Small intestine (tissue), 7 donors: ENCODE measurements around the gene SUN3. TPM values are rescaled to one million over a fixed set of nuclear protein-coding genes. Genes with fewer than 3 reads are reported as not detected.
"Not testable (repeated sequence)": the region's sequence is repeated elsewhere in the genome, so short reads cannot be mapped to it uniquely, and the experiment has no call there.

Source experiments
- DNase-seq, 2 donors: peaks; one replicate each; pipeline versions ENCODE4 v3.0.0 to v3.0.0-alpha.2; 2013
- FAIRE-seq: peaks from 2 replicates; lab custom pipeline; 2012; peaks lifted over from hg19 to GRCh38; lab: Jason Lieb, UNC
- H3K27ac ChIP-seq, 3 donors: one replicate each; pipeline ENCODE4 v1.5.1; 2013; ENCODE audit warnings: low read length in 2 of 3, mild to moderate bottlenecking in 2 of 3, control low read depth in 1 of 3, inconsistent platforms in 1 of 3, low read depth in 1 of 3, moderate library complexity in 1 of 3
- H3K27me3 ChIP-seq, 3 donors: one replicate each; pipeline ENCODE4 v1.6.1; 2013; ENCODE audit warnings: low read length in 3 of 3, inconsistent platforms in 1 of 3; ENCODE audit not compliant: control insufficient read depth in 3 of 3, insufficient read depth in 3 of 3
- H3K36me3 ChIP-seq, 3 donors: one replicate each; pipeline ENCODE4 v1.6.1; 2013; ENCODE audit warnings: low read length in 3 of 3, inconsistent platforms in 1 of 3, low read depth in 1 of 3, mild to moderate bottlenecking in 1 of 3, moderate library complexity in 1 of 3; ENCODE audit not compliant: control insufficient read depth in 3 of 3, insufficient read depth in 2 of 3
- H3K4me1 ChIP-seq, 3 donors: one replicate each; pipeline ENCODE4 v1.6.1; 2013; ENCODE audit warnings: low read length in 2 of 3, inconsistent platforms in 1 of 3, low read depth in 1 of 3, mild to moderate bottlenecking in 1 of 3, moderate library complexity in 1 of 3; ENCODE audit not compliant: control insufficient read depth in 3 of 3, insufficient read depth in 2 of 3
- H3K4me3 ChIP-seq, 3 donors: one replicate each; pipeline ENCODE4 v1.5.1; 2013; ENCODE audit warnings: low read length in 3 of 3, control low read depth in 1 of 3, inconsistent platforms in 1 of 3, low read depth in 1 of 3, mild to moderate bottlenecking in 1 of 3, moderate library complexity in 1 of 3
- H3K9me3 ChIP-seq, 2 donors: one replicate each; pipeline ENCODE4 v1.6.1; 2013; ENCODE audit warnings: low read depth in 1 of 2, low read length in 1 of 2; ENCODE audit not compliant: control insufficient read depth in 2 of 2, insufficient read depth in 1 of 2
- WGBS, 3 donors: extraction: QIAGEN DNeasy Blood & Tissue Kit; methylation state at CpG; one replicate each; pipeline ENCODE4 v1.1.7; 2013; 5-methylcytosine and 5-hydroxymethylcytosine counted together
- polyA plus RNA-seq, 4 donors: library from polyadenylated mRNA; stranded (reverse) in 3 of 4; unstranded in 1 of 4; fragments of 200-250 nt in 3 of 4; fragments of 120-200 nt in 1 of 4; gene quantifications; one replicate each; pipeline versions ENCODE4 v1.2.1 to v1.2.3, GENCODE V29; 2013
- donor health status: healthy with polysubstance abuse.
- donor health status: control.
- donor health status: control.
- donor health status: Bipolar disorder and iron deficiency.
- donor health status: healthy.

SUN3 gene
- polyA plus RNA-seq, 4 donors = not detected

DNA sequence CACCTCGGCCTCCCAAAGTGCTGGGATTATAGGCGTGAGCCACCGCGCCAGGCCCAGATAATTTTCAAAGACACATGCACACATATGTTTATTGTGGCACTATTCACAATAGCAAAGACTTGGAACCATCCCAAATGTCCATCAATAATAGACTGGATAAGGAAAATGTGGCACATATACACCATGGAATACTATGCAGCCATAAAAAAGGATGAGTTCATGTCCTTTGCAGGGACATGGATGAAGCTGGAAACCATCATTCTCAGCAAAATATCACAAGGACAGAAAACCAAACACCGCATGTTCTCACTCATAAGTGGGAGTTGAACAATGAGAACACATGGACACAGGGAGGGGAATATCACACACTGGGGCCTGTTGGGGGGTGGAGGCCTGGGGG lies 48.3 kb downstream of the SUN3 start:
- WGBS, 3 donors = 89 to 96% (median 90%) methylated on average over 4 of the region's 5 CpGs
- H3K27ac ChIP-seq, H3K27me3 ChIP-seq, H3K4me1 ChIP-seq, H3K9me3 ChIP-seq, H3K4me3 ChIP-seq, DNase-seq, FAIRE-seq: not testable (repeated sequence)
- H3K36me3 ChIP-seq = peaks cover 2 to 11% (median 5%) of the 10 kb centered on the region in 3 donors

GRCh38 chr7:47979832-47980181 lies 49.1 kb downstream of the SUN3 start:
- FAIRE-seq (no peak), DNase-seq (no peak)
- H3K4me1 ChIP-seq = peaks cover 0 to 8% (median 6%) of the 10 kb centered on the region in 3 donors
- H3K36me3 ChIP-seq = peaks cover 3 to 18% (median 5%) of the 10 kb centered on the region in 3 donors
- H3K27me3 ChIP-seq = no peaks in the 10 kb centered on the region
- H3K9me3 ChIP-seq = no peaks in the 10 kb centered on the region
- peak overlapping the region in 2 of 3 donors; percentile 63 to 80 for H3K4me3 ChIP-seq
- peak overlapping the region; percentile 69 to 96 (median 84) for H3K27ac ChIP-seq
- WGBS, 3 donors = 13 to 27% (median 24%) methylated on average over 7 of the region's 7 CpGs

- no peak for FAIRE-seq
- H3K27me3 ChIP-seq = no peaks in the 10 kb centered on the region
- peak within 1 kb of the TSS; percentile 69 to 96 (median 84) for H3K27ac ChIP-seq
- H3K36me3 ChIP-seq = peaks cover 8 to 23% (median 9%) of the 10 kb centered on the region in 3 donors
- peak; percentile 89 to 95 for DNase-seq
- H3K4me1 ChIP-seq = peaks cover 0 to 8% (median 6%) of the 10 kb centered on the region in 3 donors
- H3K9me3 ChIP-seq = no peaks in the 10 kb centered on the region
- H3K4me3 ChIP-seq = peak within 1 kb of the TSS; percentile 63 to 80 (median 73)
- WGBS, 3 donors = 0 to 1% (median 1%) methylated on average over 60 to 62 of the region's 62 CpGs
These were observed 49.6 kb downstream of the SUN3 start, which contains the start of gene HUS1 for GRCh38 chr7:47979145-47979831. HUS1 (minus strand) TSS chr7:47979615; CDS start chr7:47979519, 96 bp downstream.

- peaks cover 9 to 27% (median 10%) of the 10 kb centered on the region in 3 donors for H3K36me3 ChIP-seq
- peak overlapping the region; percentile 63 to 80 (median 73) for H3K4me3 ChIP-seq
- no peaks in the 10 kb centered on the region for H3K27me3 ChIP-seq
- DNase-seq (no peak), FAIRE-seq (no peak)
- H3K27ac ChIP-seq = peak overlapping the region in 2 of 3 donors; percentile 84 to 96
- H3K9me3 ChIP-seq = no peaks in the 10 kb centered on the region
- peaks cover 0 to 8% (median 6%) of the 10 kb centered on the region in 3 donors for H3K4me1 ChIP-seq
- 2 to 9% (median 5%) methylated on average over 4 of the region's 4 CpGs for WGBS, 3 donors
These were observed 50.1 kb downstream of the SUN3 start for GRCh38 chr7:47978790-47979144.

DNA sequence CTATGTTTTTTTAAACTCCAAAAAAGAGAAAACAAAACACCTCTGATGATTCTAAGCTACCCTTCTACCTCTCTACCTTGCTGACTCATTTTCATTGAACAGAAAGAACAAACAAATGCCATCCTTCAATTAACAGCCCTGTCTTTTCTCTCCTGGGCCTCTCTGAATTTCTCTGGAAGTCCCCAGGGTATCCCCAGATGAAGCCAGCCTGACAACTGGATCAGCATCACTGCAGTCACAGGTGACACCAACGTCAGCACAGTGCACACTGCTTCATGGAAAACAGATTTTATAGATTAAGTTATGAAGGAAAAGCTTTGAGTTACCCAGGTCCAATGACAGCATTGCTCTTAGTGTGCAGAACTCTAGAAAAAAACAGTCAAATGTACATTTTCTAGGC lies 55.2 kb downstream of the SUN3 start:
- H3K27me3 ChIP-seq = no peaks in the 10 kb centered on the region
- peaks cover 10 to 44% (median 17%) of the 10 kb centered on the region in 3 donors for H3K36me3 ChIP-seq
- no peaks in the 10 kb centered on the region for H3K9me3 ChIP-seq
- WGBS, 3 donors = 56 to 76% (median 60%) methylated on average over 1 of the region's 1 CpG
- H3K4me1 ChIP-seq = peaks cover 2 to 14% (median 11%) of the 10 kb centered on the region in 3 donors
- FAIRE-seq (no peak), DNase-seq (no peak)
- H3K4me3 ChIP-seq = no peak overlapping the region
- H3K27ac ChIP-seq = no peak overlapping the region

DNA sequence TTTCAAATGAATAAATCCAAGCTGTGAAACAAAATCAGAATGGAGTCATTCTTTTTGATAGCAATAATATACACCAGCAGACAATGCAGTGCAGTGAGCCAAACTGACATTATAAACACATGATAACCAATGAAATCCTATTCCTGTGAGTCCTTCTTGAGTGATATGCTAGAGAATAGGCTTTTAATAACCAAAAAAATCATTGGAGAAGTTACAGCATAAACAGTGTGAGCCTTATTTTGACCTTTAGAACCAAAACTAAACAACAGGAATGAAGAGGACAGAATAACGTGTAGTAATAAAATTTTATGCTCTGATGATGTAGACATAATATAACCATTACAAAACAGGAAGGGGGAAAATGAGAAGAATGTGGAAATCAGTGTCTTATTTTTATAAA lies 58.1 kb downstream of the SUN3 start:
- DNase-seq (peak; percentile 42 to 57), FAIRE-seq (no peak)
- Histone ChIP-seq H3K36me3 (peaks cover 20 to 54% (median 20%) of the 10 kb centered on the region in 3 donors), H3K27me3 (no peaks in the 10 kb centered on the region), H3K9me3 (no peaks in the 10 kb centered on the region), H3K4me3 (no peak overlapping the region), H3K27ac (peak overlapping the region in 2 of 3 donors; percentile 41 to 63), H3K4me1 (peaks cover 2 to 7% (median 2%) of the 10 kb centered on the region in 3 donors)
- WGBS, 3 donors = 17 to 32% (median 26%) methylated on average over 1 of the region's 1 CpG

DNA sequence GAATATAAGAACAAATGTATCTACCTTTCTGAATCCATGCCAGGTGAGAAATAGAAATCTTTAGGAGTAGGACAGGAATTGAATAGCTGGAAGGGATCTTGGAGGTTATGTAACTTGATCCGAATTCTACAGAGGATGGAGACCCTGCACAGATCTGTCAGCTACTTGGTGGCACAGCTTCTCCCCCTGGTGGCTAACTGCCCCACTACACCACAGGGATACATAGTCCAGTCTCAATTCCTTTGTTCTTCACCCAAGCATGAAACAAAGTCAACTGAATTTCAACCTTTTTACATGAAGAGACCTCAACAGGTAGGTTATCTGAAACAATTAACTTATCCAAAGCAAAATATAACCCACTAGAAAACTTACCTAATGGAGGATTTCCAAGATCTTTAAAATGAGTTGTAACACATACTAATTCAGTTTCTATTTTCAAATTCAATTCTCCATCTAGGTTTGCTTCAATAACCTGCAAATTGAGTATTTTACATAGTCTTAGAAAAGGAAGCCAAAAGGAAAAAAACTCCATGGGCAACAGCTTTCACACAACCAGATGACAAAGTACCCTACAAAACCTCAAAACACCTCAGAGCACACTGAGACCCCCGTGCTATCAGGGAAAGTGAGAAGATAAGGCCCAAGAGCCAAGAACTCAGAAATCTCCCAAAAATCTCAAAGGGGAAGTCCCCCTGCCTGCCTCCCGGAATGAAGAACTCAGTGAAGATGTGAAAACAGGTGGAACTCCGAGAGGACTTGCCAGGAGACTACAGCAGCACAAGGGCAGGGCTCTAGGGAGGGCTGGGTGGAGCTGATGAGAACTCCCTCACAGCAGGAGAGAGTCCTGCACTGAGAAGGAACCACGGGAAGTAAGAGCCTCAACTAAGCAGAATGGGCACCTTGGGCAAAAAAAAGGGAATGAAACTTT lies 59.8 kb downstream of the SUN3 start:
- no peak for FAIRE-seq
- no peak overlapping the region for H3K27ac ChIP-seq
- peaks cover 20 to 54% (median 23%) of the 10 kb centered on the region in 3 donors for H3K36me3 ChIP-seq

GRCh38 chr7:47967708-47968107 lies 61.2 kb downstream of the SUN3 start:
- no peak overlapping the region for H3K4me3 ChIP-seq
- no peak for DNase-seq
- 83 to 97% (median 95%) methylated on average over 2 of the region's 2 CpGs for WGBS, 3 donors

More for the DNA sequence above, 59.8 kb downstream of the SUN3 start:
- Histone ChIP-seq H3K4me1 (peaks cover 2 to 7% (median 2%) of the 10 kb centered on the region in 3 donors), H3K4me3 (no peak overlapping the region), H3K9me3 (no peaks in the 10 kb centered on the region), H3K27me3 (no peaks in the 10 kb centered on the region)
- 54 to 62% (median 57%) methylated on average over 5 of the region's 5 CpGs for WGBS, 3 donors
- DNase-seq = peak; percentile 51 to 70

More at GRCh38 chr7:47967708-47968107, 61.2 kb downstream of the SUN3 start:
- no peak for FAIRE-seq
- peaks cover 2 to 7% (median 2%) of the 10 kb centered on the region in 3 donors for H3K4me1 ChIP-seq
- H3K36me3 ChIP-seq = peaks cover 13 to 53% (median 23%) of the 10 kb centered on the region in 3 donors
- no peaks in the 10 kb centered on the region for H3K27me3 ChIP-seq
- H3K9me3 ChIP-seq = no peaks in the 10 kb centered on the region
- H3K27ac ChIP-seq = no peak overlapping the region
